Ecto neural progenitor cell (in vitro differentiated cells): ENCODE measurements around the gene DDX42.

Experiments used
- DNase-seq: peaks from one replicate; pipeline ENCODE4 v3.0.0-alpha.2; 2018; ENCODE audit warnings: low spot score

The DDX42 gene

GRCh38 chr17:63823659-63824331 is 49.8 kb downstream of the DDX42 start:
- DNase-seq = no peak

- no peak for DNase-seq
Observed at GRCh38 chr17:63824362-63824761, 50.4 kb downstream of the DDX42 start.

DNA sequence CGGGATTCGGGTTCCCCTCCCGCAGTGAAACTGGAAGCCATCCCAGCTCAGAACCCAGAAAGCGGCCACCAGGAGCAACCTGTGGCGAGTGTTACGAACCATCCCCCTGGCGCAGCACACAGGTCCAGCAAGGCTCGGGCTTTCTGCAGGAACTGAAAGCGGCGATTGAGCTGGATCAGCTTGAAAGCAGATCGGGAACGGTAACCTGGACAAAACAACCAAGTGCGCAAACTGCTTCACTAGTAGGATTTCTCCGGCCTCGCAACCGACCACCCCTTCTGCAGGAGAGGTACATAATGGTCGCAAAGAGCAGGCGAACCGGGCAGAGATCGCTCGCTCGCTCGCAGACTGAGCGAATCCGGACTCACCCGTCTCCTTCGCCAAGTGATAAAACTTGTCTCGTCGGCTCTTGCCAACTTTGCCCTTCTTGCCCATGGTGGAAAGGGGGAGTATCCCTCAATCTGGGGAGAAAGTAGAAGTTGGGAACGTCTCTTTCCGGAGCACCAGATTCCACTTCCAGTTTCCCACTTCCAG is 52.6 kb downstream of the DDX42 start:
- no peak for DNase-seq

GRCh38 chr17:63827002-63827800 is 53.2 kb downstream of the DDX42 start, which contains the start of the genes FTSJ3 and PSMC5:
Gene FTSJ3, minus strand, starts transcription at chr17:63827663. Its CDS starts 761 bp downstream, at chr17:63826902.
Gene PSMC5, plus strand, starts transcription at chr17:63827431. Its CDS starts 60 bp downstream, at chr17:63827491.
- DNase-seq = peak; percentile 98

DNA sequence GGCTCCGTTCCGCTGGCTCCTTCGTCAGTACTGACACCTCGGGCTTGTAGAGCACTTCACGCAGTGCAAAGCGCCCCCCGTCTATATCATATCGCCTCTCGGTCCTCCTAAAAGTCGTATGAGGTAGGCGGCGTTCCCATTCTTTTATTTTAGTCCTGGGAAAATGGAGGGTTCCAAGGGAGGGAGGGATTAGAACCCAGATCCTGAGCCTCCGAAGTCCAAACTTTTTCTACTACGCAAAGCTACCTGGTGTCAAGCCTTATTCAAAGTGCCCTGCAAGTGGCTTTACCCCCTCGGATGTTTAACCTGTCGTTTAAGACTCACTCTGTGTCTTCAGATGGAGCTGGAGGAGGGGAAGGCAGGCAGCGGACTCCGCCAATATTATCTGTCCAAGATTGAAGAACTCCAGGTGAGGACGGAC is 53.8 kb downstream of the DDX42 start:
- no peak for DNase-seq

GRCh38 chr17:63828936-63829335 is 55.0 kb downstream of the DDX42 start:
- no peak for DNase-seq

DNA sequence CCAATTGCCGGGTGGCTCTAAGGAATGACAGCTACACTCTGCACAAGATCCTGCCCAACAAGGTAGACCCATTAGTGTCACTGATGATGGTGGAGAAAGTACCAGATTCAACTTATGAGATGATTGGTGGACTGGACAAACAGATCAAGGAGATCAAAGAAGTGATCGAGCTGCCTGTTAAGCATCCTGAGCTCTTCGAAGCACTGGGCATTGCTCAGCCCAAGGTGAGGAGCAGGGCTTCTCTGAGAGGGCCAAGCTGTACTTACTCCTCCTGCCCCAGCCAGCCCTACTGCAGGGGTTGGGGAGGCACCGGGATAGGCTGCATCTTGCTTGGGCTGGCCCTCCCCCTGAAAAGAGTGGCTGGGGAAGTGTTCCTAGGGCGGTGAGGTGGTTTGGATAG is 56.3 kb downstream of the DDX42 start:
- DNase-seq = no peak

GRCh38 chr17:63830904-63831491 is 57.0 kb downstream of the DDX42 start:
- DNase-seq = no peak

GRCh38 chr17:63831505-63831904 is 57.5 kb downstream of the DDX42 start:
- DNase-seq = no peak

- DNase-seq = no peak
Observed at GRCh38 chr17:63832014-63832413, 58.0 kb downstream of the DDX42 start.

- DNase-seq = no peak
Observed at GRCh38 chr17:63832455-63832854, 58.5 kb downstream of the DDX42 start.

DNA sequence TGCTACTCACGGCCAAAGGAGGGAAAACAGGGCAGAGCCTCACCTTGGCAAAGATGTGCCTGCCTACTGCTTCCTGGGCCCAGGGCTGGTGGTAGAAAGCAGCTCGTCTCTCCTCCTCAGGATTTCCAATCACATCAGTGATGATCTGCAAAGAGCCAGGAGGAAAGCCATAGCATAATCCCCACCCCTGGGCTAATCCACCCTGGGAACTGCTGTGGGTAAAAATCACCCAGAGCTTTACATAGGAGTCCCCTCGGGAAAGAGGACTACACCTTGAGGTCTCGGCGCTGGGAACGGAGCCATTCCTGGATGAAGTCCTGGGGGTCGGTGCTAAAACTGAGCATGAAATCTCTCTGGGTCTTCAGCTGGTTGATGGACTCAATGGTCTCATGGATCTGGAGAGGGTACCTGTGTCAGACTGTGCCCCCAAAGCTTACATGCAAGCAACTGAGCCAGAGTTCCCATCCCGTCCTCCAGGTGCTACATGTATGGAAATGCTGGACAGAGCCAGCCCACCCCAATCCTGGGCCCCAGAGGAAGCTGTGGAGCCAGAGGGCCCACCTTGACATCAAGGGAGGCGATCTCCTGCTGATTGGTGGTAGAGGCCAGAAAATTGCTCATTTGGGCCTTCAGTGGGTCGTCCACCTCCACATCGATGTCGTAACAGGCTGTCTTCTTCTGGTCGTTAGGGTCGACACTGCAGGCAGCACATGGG is 59.2 kb downstream of the DDX42 start:
- no peak for DNase-seq

DNA sequence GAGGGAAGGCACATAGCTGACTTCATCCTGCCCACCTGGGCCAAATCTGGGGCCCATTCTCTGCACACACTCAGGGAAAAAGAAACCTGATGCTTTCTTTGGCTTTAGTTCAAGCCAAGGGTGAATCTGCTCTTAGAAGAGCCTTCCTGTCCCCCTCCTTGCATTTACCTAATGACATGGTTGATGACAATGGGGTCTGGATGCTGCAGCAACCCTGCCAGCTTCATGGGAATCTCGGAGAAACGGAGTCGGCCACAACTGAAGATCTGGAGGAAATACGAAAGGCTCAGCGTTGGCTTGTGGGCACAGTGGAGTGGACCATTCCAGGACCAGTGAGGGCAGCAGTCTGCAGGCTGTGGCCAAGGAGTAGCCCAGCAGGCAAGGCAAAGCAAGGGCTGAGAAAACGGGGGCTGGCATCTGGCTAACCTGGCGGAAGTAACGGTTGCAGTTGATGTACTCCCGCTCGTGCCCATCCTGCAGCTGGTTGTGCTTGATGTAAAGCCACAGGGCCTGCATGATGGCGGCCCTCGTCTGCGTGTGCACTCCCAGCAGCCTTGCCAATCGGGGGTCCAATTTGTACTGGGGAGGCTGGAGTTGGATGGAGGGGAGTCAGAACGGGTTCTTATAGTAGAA is 59.9 kb downstream of the DDX42 start:
- DNase-seq = no peak

DNA sequence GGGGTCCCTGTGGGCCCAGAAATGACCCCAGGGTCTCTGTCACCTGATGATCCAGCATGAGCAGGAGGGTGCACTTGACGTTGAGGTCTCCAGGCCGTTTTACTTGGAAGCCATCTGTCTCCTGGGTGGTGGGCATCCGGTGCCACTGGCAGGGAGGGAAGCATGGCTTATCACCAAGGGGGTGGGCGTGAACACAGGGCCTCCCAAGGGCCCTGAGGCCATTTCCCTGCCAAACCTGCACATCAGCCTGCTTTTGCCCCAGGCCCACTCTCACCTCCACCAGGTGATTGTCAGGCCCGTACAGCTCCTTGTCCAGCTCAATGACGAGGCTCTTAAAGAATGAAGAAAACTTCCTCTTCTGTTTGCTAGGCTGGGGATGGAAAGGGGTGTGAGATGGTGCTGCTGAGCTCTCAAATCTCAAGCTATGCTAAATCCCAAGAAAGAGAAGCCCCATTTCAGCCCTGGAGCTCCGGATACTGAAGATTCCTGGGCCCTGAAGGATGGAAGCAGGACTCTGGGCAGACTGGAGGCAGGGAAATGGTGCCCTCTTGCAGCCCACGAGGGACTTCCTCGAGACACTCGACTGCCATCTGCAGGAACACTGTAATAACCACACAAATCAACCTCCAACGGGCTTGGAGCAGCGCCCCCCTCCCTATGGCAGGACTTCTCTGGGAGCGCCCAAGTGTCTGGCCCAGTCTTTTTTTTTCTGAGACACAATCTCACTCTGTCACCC is 60.6 kb downstream of the DDX42 start:
- DNase-seq = peak; percentile 85

GRCh38 chr17:63835167-63835720 is 61.3 kb downstream of the DDX42 start:
- DNase-seq = no peak

DNA sequence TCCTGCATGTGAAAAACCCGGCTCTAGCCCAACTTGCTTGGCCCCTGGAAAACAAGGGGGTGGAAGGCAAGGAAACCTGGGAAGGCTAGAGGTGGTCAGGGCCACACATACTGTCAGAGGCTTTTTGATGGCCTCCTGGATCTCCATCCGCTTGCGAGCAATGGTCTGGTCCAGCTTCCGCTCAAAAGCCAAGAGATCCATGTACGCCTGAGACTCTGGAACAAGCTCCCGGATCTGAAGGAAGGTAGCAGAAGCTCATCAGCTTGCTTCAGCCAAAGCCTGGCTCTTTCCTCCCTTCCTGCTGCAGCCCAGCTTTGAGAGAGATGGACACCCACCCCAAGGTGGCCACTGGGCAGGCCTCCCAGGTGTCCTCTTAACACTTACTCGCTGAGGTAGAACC is 62.8 kb downstream of the DDX42 start:
- no peak for DNase-seq

DNA sequence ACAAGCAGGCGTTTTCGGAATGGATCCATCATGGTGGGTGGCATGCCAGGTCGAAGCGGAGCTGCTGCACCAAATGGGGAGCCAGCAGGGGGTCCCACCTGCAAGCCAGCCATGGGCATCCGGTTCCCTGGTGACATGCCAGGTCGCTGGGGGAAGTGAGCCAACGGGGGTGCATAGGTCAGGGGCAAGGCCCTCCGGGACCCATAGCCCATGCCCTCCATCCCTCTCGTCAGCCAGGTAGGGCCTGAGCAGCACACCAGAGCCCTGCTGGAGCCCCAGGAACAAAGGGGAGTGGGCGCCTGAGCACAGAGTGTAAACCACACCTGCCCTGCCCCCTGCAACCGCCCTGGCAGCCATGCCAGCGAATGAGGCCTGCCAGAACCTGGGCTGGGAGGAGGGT is 63.5 kb downstream of the DDX42 start:
- no peak for DNase-seq

- DNase-seq = no peak
Observed at GRCh38 chr17:63837962-63838600, 64.1 kb downstream of the DDX42 start.

DNA sequence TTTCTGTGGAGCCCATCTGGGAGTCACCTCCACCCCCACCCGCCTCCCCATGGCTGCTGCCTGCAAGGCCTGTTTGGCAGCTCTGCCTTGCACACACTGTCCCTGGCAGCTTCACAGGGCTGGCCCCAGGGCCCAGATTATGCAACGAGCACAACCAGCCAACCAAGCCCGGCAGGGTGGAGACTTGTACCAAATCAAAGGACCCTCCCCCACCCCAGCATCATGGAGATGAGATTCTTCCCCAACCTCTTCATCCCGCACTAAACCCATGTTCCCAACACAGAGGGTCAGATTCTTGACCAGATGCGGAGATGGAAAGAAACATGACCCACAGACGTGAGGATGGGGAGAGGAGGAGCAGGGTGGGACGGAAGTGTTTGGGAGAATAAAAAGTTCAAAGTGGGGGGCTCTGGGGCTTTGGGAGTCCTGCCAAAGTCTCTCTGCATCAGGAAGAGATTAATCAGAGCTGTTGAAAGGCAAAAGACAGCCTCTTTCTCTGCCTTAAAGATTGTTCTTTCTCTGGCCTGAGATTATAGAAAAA is 64.7 kb downstream of the DDX42 start:
- peak; percentile 62 for DNase-seq
